ENCODE measurements around the gene CCT3.

The CCT3 gene

DNA sequence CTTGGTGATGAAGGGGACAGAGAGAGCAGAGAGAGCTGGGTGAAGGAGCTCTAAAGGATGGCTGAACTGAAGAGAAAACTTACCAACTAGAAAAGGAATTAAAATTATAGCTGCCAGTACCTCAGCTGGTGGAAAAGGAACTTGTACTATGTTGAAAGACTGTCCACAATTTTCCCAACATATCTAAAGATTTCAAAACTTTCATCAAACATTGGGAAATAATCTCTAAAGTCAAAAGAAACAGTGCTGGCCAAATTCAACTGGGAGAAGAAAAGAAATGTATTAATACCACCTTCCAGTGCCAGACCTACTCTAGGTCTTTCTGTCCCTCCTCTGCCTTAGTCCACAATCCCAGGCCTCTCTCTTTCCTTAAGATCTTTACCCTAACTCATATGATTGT lies 61.6 kb downstream of the CCT3 start:
- no peak for DNase-seq

DNA sequence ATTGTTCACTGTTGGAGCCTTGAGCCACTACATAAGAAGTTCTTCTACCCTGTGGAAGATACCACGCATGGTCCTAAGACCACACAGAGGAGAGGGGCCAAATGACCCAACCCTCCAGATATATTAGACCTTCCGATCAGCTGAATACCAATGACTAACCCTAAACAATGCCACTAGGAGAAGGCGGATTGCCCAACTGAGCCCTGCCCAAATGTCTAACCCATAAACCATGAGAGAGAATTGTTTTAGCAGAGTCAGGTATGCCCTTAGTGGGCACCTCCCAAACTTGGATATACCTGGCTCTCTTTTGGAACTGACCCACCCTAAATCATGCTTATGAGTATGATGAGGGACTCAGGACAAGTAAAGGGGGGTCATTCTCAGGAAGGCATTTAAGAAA lies 67.8 kb downstream of the CCT3 start:
- no peak for DNase-seq

DNA sequence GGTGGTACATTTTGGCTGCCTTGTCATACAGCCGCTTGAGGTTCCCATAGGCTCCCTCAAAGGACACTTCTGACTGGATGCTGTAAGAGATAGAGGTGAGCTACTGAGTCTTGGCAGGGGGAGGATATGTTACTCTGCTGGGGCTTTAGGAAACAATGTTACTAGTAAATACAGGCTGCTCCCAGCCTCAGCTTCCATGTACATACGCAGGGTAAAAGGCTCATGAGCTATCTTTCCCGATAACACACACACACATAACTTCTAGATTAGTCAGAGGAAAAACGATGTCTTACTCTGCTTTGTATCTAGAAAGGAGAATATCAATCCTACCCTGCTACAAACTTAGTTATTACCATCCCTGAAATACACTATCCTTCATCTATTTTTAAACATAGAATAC lies 69.8 kb downstream of the CCT3 start:
- no peak for DNase-seq

DNA sequence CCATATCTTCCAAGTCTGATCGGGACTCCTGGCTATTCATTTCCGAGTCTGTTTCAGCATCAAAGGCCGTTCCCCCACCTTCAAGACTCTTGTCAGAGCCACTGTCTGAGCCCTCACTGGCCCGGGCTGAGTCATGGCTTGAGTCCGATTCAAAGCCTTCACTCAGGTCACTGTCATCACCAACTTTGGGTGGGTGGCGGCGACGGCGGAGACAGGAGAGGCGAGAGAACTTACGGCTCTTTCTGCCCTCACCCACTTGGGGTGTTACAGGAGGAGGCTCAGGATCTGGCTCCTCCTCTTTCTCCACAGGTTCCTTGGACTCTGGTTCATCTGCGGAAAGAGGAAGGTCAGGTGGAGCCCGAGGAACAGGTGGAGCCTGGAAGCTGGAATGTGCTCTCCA lies 72.0 kb downstream of the CCT3 start:
- DNase-seq = no peak

DNA sequence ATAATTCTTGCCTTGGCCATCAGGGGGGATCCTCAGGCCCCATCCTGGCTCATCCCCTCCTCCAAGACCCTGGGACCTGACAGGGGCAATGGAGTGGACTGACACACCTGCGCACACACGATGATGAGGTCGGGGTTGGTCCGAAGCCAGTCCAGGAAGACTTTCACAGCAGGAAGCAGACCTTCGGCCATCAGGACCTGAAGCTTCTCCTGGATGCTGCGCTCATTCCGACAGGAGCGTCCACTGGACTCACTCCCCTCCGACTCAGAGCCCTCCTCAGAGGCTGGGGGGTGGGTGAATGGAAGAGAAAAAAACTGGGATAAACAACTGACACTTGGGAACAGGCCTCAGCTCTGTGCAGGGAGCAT lies 74.8 kb downstream of the CCT3 start:
- DNase-seq = no peak

DNA sequence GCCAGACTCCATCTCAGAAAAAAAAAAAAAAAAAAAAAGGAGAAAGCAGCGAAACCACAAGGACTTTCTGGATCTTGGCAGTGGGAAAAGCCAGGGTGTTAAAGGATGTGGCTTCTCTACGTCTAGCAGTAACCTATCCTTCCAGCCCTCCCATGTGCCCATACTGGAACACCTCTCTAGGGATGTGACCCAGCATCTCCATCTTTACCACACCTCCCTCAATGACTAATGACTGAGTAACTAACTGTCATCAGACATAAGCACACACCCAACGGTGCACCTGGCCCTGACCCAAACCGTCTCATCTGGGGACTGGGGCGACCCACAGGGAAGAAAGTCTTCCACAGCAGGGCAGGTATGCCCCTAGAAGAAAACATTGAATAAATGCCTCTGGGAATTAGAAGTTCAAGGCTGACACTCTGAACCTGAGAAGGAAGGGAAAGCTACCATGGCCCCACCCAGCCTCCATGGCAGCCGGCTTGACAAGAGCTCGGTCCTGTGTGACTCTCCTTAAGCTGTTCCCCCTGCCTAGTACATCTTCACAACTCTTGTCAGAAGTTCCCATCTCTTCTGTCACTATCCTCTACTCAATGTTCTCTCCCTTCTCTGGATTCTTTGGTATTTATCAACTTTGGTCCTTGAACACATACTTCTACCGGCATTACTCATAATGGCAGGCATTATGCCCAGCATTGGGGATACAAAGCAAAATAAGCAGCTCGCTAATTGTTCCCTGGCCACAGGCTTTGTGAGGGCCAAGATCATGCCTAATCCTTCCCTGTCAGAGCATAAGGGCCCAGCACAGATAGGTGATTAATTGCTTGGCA lies 75.4 kb downstream of the CCT3 start:
- DNase-seq = no peak

DNA sequence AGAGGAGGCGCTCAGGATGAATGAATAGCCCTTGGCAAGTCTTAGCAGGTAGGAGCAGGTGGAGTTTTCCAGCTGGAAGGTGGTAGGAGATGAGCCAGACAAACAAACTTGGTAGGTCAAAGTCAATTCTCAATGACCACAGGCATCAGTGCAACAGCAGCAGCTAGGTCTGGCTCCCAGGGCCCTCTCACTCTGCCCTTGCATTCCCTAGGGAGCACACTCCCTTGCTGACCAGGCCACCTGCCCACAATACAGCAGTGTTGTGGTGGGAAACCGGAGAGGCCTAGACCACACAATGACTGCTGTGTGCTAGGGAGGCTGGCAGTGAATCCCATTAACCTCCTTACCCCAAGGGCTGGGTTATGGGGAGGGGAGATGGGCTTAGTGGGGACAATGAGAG lies 77.2 kb downstream of the CCT3 start:
- DNase-seq = no peak

DNA sequence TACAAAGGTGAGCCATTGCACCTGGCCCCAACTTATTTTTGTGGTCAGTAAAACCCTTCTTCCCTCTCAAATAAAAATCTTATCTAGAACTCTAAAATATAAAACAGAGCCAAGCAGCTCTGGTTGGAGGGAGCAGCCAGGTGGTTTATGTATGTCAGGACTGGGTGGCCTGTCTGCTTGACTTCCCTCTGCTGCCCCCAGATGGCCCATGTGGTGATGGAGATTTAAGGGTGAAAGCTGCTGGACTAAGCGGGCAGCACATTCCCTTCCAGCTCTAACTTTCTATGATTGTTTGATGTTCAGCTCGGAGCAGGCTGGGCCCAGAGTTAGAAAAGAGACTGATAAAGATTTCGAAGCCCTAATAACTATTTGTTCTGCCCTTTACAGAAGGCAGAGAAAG lies 78.3 kb downstream of the CCT3 start:
- DNase-seq = no peak

Measured in NCI-H69 (cell line).